H1 (cell line): ENCODE results near the gene GIMD1.

Experiments used
- ASH2L ChIP-seq: fragments of 200-600, 300-600 bp; sonication (generic); IDR thresholded peaks from one replicate; pipeline ENCODE4 v1.7.1; 2017; ENCODE audit warnings: low read length
- EGR1 ChIP-seq: IDR thresholded peaks from 2 replicates; pipeline ENCODE4 v1.6.1; 2011; ENCODE audit warnings: low read depth, low read length, borderline replicate concordance
- EZH2 ChIP-seq: fragments of 200-600 bp; sonication (generic); IDR thresholded peaks from 2 replicates; pipeline ENCODE4 v1.7.1; 2012; ENCODE audit warnings: low read depth, mild to moderate bottlenecking, moderate library complexity, low read length, inconsistent platforms; ENCODE audit not compliant: severe bottlenecking
- GABPA ChIP-seq: IDR thresholded peaks from 2 replicates; pipeline ENCODE4 v1.6.1; 2011; ENCODE audit warnings: mild to moderate bottlenecking, low read length, moderate library complexity, borderline replicate concordance; ENCODE audit not compliant: insufficient read depth
- JUN ChIP-seq: IDR thresholded peaks from 2 replicates; pipeline ENCODE4 v1.6.1; 2011; ENCODE audit warnings: low read depth, mild to moderate bottlenecking, improper control_type of control experiment, low read length
- POLR2A ChIP-seq, 2 experiments: IDR thresholded peaks; 1 replicate in 1 of 2; 2 replicates in 1 of 2; pipeline ENCODE4 v1.6.1; 2011; ENCODE audit warnings: low read depth in 2 of 2, low read length in 2 of 2, mild to moderate bottlenecking in 2 of 2; ENCODE audit errors: control extremely low read depth in 1 of 2
- RFX5 ChIP-seq: IDR thresholded peaks from 2 replicates; pipeline ENCODE4 v1.6.1; 2011; ENCODE audit warnings: low read depth, low read length, improper control_type of control experiment, borderline replicate concordance
- SP4 ChIP-seq: IDR thresholded peaks from 2 replicates; pipeline ENCODE4 v1.6.1; 2012; ENCODE audit warnings: low read length, inconsistent platforms
- SRF ChIP-seq: IDR thresholded peaks from 2 replicates; pipeline ENCODE4 v1.6.1; 2011; ENCODE audit warnings: mild to moderate bottlenecking, low read depth, low read length, moderate library complexity
- TAF1 ChIP-seq: IDR thresholded peaks from 2 replicates; pipeline ENCODE4 v1.6.1; 2011; ENCODE audit warnings: mild to moderate bottlenecking, low read depth, low read length
- TF ChIP-seq, protein P1 (sequence below), 3 experiments: IDR thresholded peaks; 1 replicate in 2 of 3; 2 replicates in 1 of 3; pipeline versions ENCODE4 v1.5.1 to v1.6.1; 2011; ENCODE audit warnings: low read length in 3 of 3, mild to moderate bottlenecking in 3 of 3, inconsistent platforms in 2 of 3, low read depth in 1 of 3, moderate library complexity in 1 of 3; ENCODE audit not compliant: insufficient read depth in 1 of 3; ENCODE audit errors: control extremely low read depth in 1 of 3
- TF ChIP-seq, protein P2 (sequence below): IDR thresholded peaks from 2 replicates; pipeline ENCODE4 v1.6.1; 2012; ENCODE audit warnings: inconsistent platforms

DNA sequence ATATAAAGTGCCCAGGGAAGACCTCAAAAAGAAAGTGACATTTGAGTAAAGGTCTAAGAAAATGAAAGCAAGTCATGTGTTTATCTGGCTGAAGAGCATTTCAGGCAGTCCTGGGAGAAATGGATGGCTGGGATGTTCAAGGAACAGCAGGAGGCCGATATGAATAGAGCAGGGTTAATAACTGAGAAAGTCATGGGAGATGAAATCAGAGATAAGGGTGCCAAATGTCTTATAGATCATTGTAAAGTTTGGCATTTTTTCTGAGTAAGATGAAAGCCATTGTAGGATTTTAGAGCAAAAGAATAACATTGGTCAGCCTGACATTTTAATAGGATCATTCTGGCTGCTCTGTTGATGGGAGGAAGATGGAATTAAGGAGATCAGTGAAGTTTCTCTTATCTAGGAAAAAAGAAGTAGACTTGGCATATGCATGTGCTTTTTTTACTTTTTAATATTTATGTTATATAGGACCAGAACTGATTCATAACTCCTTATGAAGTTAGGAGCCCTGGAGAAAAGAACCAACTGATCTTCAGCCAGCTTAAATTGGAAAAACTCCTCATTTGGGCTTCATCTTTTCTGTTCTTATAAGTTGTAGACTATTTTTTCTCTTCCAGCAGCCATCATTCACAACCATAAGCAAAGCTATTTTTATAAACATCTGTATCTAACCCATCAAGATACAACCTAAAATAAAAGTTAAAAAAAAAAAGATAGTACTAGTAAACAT lies 33.7 kb downstream of the GIMD1 start:
- TF ChIP-seq ASH2L (no peak), EZH2 (no peak), POLR2A (IDR thresholded peaks at IDR 0.05; ENCODE audit: control extremely low read depth in 1 of 2, low read depth in 2 of 2, low read length in 2 of 2) (no peak), SRF (no peak), JUN (no peak), SP4 (no peak), RFX5 (no peak), EGR1 (no peak), GABPA (no peak), TAF1 (no peak)
- TF ChIP-seq, protein P1, sequence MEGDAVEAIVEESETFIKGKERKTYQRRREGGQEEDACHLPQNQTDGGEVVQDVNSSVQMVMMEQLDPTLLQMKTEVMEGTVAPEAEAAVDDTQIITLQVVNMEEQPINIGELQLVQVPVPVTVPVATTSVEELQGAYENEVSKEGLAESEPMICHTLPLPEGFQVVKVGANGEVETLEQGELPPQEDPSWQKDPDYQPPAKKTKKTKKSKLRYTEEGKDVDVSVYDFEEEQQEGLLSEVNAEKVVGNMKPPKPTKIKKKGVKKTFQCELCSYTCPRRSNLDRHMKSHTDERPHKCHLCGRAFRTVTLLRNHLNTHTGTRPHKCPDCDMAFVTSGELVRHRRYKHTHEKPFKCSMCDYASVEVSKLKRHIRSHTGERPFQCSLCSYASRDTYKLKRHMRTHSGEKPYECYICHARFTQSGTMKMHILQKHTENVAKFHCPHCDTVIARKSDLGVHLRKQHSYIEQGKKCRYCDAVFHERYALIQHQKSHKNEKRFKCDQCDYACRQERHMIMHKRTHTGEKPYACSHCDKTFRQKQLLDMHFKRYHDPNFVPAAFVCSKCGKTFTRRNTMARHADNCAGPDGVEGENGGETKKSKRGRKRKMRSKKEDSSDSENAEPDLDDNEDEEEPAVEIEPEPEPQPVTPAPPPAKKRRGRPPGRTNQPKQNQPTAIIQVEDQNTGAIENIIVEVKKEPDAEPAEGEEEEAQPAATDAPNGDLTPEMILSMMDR (IDR thresholded peaks at IDR 0.05; ENCODE audit: control extremely low read depth in 1 of 3, insufficient read depth in 1 of 3, low read depth in 1 of 3, low read length in 3 of 3): no peak
- TF ChIP-seq, protein P2, sequence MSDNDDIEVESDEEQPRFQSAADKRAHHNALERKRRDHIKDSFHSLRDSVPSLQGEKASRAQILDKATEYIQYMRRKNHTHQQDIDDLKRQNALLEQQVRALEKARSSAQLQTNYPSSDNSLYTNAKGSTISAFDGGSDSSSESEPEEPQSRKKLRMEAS: no peak
